Mammary microvascular endothelial cell (primary cell): ENCODE data around the gene ZNF846. TPM values are rescaled to one million over a fixed set of nuclear protein-coding genes. Genes with fewer than 3 reads are reported as not detected.

ENCODE experiments used
- total RNA-seq: library from RNA; depleted of rRNA; stranded (reverse); fragments of >200 nt; gene quantifications from 2 replicates; pipeline ENCODE4 v1.2.3, GENCODE V29; 2015

The ZNF846 gene
- total RNA-seq, result 2.5 and 3.2 TPM in 2 replicates

DNA sequence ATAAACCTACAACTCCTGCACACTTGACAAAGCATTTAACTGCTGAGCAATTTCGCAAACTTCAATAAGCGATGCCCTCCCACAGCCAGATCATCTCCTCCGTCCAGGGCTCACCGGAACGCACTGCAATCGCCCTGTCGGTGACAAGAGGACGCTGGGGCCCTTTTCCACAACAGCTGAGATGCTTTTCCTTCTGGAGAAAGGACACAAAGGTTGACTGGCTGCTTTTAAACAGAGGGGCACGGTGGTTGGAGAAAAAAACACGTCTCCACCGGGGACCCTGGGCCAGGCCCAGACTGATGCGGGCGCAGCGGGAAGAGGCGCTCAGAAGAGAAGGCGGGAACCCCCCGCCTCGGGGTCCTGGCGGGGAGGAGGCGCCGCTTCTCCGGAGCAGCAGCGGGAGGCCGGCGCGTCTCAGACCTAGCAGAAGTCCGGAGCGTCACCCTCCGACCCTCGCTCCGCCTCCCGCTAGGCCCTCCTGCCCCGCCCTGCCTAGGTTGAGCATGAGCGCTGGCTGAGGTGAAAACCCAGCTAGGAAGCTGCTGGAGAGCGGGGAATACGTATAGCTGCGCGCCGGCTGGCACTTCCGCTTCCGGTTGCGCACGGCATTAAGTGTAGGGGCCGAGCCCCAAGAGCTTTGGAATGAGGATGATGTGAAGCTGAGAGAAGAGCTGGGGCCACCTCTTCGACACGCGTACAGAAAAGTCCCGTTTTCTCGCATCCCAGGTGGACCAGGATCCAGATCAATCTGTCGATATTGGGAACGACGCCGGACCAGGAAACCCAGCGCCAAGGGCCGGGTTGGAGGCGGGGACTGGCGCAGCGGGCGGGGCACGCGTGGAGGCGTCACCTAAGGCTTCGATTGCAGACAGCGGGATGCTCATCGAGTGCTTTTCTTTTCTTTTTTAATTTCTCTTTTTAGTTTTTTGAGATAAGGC, at the start of gene ZNF846:
Gene ZNF846 (minus strand): TSS at position 564 of the 938 bp plus-strand sequence. CDS start 3,788 bp downstream, outside the sequence.

Other genes with a start within 250 kb of the ZNF846 start
- 6.6 and 9.2 TPM in 2 replicates for gene ZNF426, start 230.1 kb downstream of the ZNF846 start, total RNA-seq
- 15.1 and 15.3 TPM in 2 replicates for gene ZNF121, start 184.2 kb downstream of the ZNF846 start, total RNA-seq
- gene ZNF561, start 147.5 kb downstream of the ZNF846 start, total RNA-seq, result 24.5 and 31.6 TPM in 2 replicates
- 18.9 and 22.8 TPM in 2 replicates for gene ZNF562, start 93.6 kb downstream of the ZNF846 start, total RNA-seq
- 17.7 and 21.1 TPM in 2 replicates for gene FBXL12, start 50.3 kb upstream of the ZNF846 start, total RNA-seq
- gene UBL5, start 59.2 kb upstream of the ZNF846 start, total RNA-seq, result 865 and 871 TPM in 2 replicates
- gene PIN1, start 66.6 kb upstream of the ZNF846 start, total RNA-seq, result 164 and 167 TPM in 2 replicates
- gene OLFM2, start 167.8 kb upstream of the ZNF846 start, total RNA-seq, result not detected in 2 replicates
- 0.05 and 0.20 TPM in 2 replicates for gene COL5A3, start 241.8 kb upstream of the ZNF846 start, total RNA-seq
- gene RDH8, start 244.7 kb upstream of the ZNF846 start, total RNA-seq, result not detected in 2 replicates